Endothelial cell of umbilical vein (primary cell): ENCODE measurements around the gene GYPC. TPM values are rescaled to one million over a fixed set of nuclear protein-coding genes. Genes with fewer than 3 reads are reported as not detected.

Experiments
- BruUV-seq: library from RNA; stranded (reverse); fragments of 400-500 nt; replicated peaks from 2 replicates; lab custom pipeline; 2021; lab: Mats Ljungman, UMichigan
- CTCF ChIA-PET: fragments of 300-600, 350-600 bp; sonication (Branson Sonifier 250); formaldehyde crosslinking; loops from one replicate; lab custom pipeline; 2021; ENCODE audit warnings: antibody characterized with exemption, inconsistent platforms; lab: Charles Lee
- POLR2A ChIA-PET: fragments of 300-600, 350-600 bp; sonication (Branson Sonifier 250); formaldehyde crosslinking; loops from one replicate; lab custom pipeline; 2021; ENCODE audit warnings: antibody characterized with exemption, inconsistent platforms; lab: Charles Lee
- DNase-seq: peaks from one replicate; pipeline ENCODE4 v3.0.0-alpha.2; 2011; ENCODE audit warnings: low read depth, low spot score
- FAIRE-seq: peaks from 2 replicates; lab custom pipeline; 2011; peaks lifted over from hg19 to GRCh38; lab: Jason Lieb, UNC
- H2AFZ ChIP-seq: 2 replicates; pipeline ENCODE4 v1.6.0; 2012; ENCODE audit warnings: low read depth, low read length, control low read depth, inconsistent platforms
- H3K27ac ChIP-seq: 2 replicates; pipeline ENCODE4 v1.5.1; 2011; ENCODE audit warnings: low read depth, mild to moderate bottlenecking, control low read depth, low read length, moderate library complexity; ENCODE audit not compliant: insufficient read depth
- H3K27me3 ChIP-seq, 2 experiments: 2 replicates each; pipeline versions ENCODE4 v1.6.0 to v1.6.1; 2011; ENCODE audit warnings: low read length in 2 of 2, mixed read lengths in 1 of 2; ENCODE audit not compliant: control insufficient read depth in 2 of 2, insufficient read depth in 2 of 2
- H3K36me3 ChIP-seq, 2 experiments: 2 replicates in 1 of 2; 3 replicates in 1 of 2; pipeline ENCODE4 v1.5.1; 2011; ENCODE audit warnings: low read length in 2 of 2, mild to moderate bottlenecking in 1 of 2, moderate library complexity in 1 of 2; ENCODE audit not compliant: control insufficient read depth in 2 of 2, insufficient read depth in 2 of 2; ENCODE audit errors: extremely low read depth in 1 of 2
- H3K4me1 ChIP-seq: 3 replicates; pipeline ENCODE4 v1.5.1; 2011; ENCODE audit warnings: mild to moderate bottlenecking, low read length; ENCODE audit not compliant: control insufficient read depth, insufficient read depth; ENCODE audit errors: extremely low read depth
- H3K4me2 ChIP-seq: 2 replicates; pipeline ENCODE4 v1.6.1; 2011; ENCODE audit warnings: low read length, control low read depth, mixed read lengths; ENCODE audit not compliant: insufficient read depth
- H3K4me3 ChIP-seq, 3 experiments: fragments of 200-600 bp in 1 of 3; sonication (generic), shearing (Covaris generic) in 1 of 3; replicated peaks in 1 of 3; 2 replicates each; pipeline ENCODE4 v1.5.1; 2011 to 2016; ENCODE audit warnings: control low read depth in 3 of 3, low read length in 3 of 3, mild to moderate bottlenecking in 2 of 3, inconsistent platforms in 1 of 3, low read depth in 1 of 3, moderate library complexity in 1 of 3; ENCODE audit not compliant: insufficient read depth in 1 of 3
- H3K79me2 ChIP-seq: 2 replicates; pipeline ENCODE4 v1.6.0; 2012; ENCODE audit warnings: low read length, inconsistent platforms; ENCODE audit not compliant: control insufficient read depth, insufficient read depth
- H3K9ac ChIP-seq: replicated peaks from 2 replicates; pipeline ENCODE3; 2011; ENCODE audit warnings: low read length, control low read depth; ENCODE audit not compliant: insufficient read depth; ENCODE audit errors: extremely low read depth
- H3K9me1 ChIP-seq: replicated peaks from 3 replicates; pipeline ENCODE4 v1.6.0; 2011; ENCODE audit warnings: mild to moderate bottlenecking, low read length; ENCODE audit not compliant: control insufficient read depth, insufficient read depth; ENCODE audit errors: extremely low read depth
- H3K9me3 ChIP-seq: replicated peaks from 2 replicates; pipeline ENCODE4 v1.5.1; 2012; ENCODE audit warnings: low read length, inconsistent platforms; ENCODE audit not compliant: control insufficient read depth, insufficient read depth
- H4K20me1 ChIP-seq: replicated peaks from 2 replicates; pipeline ENCODE3; 2011; ENCODE audit warnings: mild to moderate bottlenecking, low read length; ENCODE audit not compliant: control insufficient read depth, insufficient read depth; ENCODE audit errors: extremely low read depth
- CTCF ChIP-seq, 2 donors: IDR thresholded peaks; 1 replicate in 1 of 2; 2 replicates in 1 of 2; pipeline ENCODE4 v1.5.1; 2011; ENCODE audit warnings: low read length in 2 of 2, mild to moderate bottlenecking in 2 of 2, moderate library complexity in 2 of 2, control low read depth in 1 of 2, inconsistent platforms in 1 of 2, low read depth in 1 of 2; ENCODE audit not compliant: insufficient read depth in 1 of 2; ENCODE audit errors: extremely low read depth in 1 of 2
- EZH2 ChIP-seq: IDR thresholded peaks from 2 replicates; pipeline ENCODE4 v1.6.1; 2012; ENCODE audit warnings: borderline replicate concordance, low read depth, mild to moderate bottlenecking, moderate library complexity, low read length, inconsistent platforms; ENCODE audit not compliant: severe bottlenecking
- MYC ChIP-seq: IDR thresholded peaks from one replicate; pipeline ENCODE4 v1.6.1; 2011; ENCODE audit warnings: mild to moderate bottlenecking, low read depth, low read length
- dilution Hi-C: fragments of 300-500 bp; cut with MboI; formaldehyde crosslinking; loops from one replicate; pipeline ENCODE4 v1.15.0; 2019; ENCODE audit warnings: low sequenced_read_pairs; ENCODE audit not compliant: extremely low pct_ligation_motif_present
- intact Hi-C: fragments of 100-400 bp; cut with micrococcal nuclease; formaldehyde crosslinking; loops from one replicate; pipeline ENCODE4 v1.10.0; 2022
- polyA plus RNA-seq, 4 experiments: library from polyadenylated mRNA; depleted of rRNA in 3 of 4; stranded (reverse) in 3 of 4; unstranded in 1 of 4; fragments of >200 nt; gene quantifications; 2 replicates each; pipeline versions ENCODE4 v1.2.1 to v1.2.3, GENCODE V29; 2011 to 2012; ENCODE audit warnings: missing spikeins in 1 of 4
- total RNA-seq: library from RNA; stranded (reverse); gene quantifications from 2 replicates; pipeline ENCODE4 v1.2.3, GENCODE V29; 2021

GYPC gene
- total and polyA plus RNA-seq, 2 donors (not counting 3 experiments of a cell fraction or from before 2014, with no cell fraction given), result 3.5 to 13.3 TPM

GRCh38 chr2:126637386-126637785 is 18.6 kb upstream of the GYPC start:
- FAIRE-seq (no peak), DNase-seq (no peak)
- Histone ChIP-seq H3K4me3 (no peak overlapping the region), H3K79me2 (no peaks in the 10 kb centered on the region), H3K9me1 (no peaks in the 10 kb centered on the region), H4K20me1 (no peaks in the 10 kb centered on the region), H3K4me2 (no peak overlapping the region), H2AFZ (no peak overlapping the region), H3K9me3 (no peaks in the 10 kb centered on the region), H3K36me3 (no peaks in the 10 kb centered on the region), H3K27me3 (no peaks in the 10 kb centered on the region), H3K27ac (no peak overlapping the region), H3K9ac (no peak overlapping the region), H3K4me1 (no peaks in the 10 kb centered on the region)
- CTCF ChIA-PET, result no interaction called here
- TF ChIP-seq CTCF (IDR thresholded peaks at IDR 0.05; ENCODE audit: extremely low read depth in 1 of 2, insufficient read depth in 1 of 2, low read depth in 1 of 2, low read length in 2 of 2), result no peak
- POLR2A ChIA-PET, result no interaction called here
- dilution Hi-C loops (no loop called here), intact Hi-C loops (no loop called here)
- BruUV-seq, result no TSS peak

GRCh38 chr2:126638746-126639145 is 17.2 kb upstream of the GYPC start:
- Histone ChIP-seq H3K9me3 (no peaks in the 10 kb centered on the region), H3K79me2 (no peaks in the 10 kb centered on the region), H3K9ac (no peak overlapping the region), H3K4me1 (no peaks in the 10 kb centered on the region), H4K20me1 (no peaks in the 10 kb centered on the region), H3K9me1 (no peaks in the 10 kb centered on the region), H3K27me3 (no peaks in the 10 kb centered on the region), H3K4me3 (no peak overlapping the region), H2AFZ (no peak overlapping the region), H3K4me2 (no peak overlapping the region), H3K27ac (no peak overlapping the region), H3K36me3 (no peaks in the 10 kb centered on the region)
- no TSS peak for BruUV-seq
- DNase-seq (no peak), FAIRE-seq (no peak)
- dilution Hi-C loops, result no loop called here
- intact Hi-C loops, result no loop called here
- TF ChIP-seq EZH2, result no peak
- TF ChIP-seq CTCF (IDR thresholded peaks at IDR 0.05; ENCODE audit: extremely low read depth in 1 of 2, insufficient read depth in 1 of 2, low read depth in 1 of 2, low read length in 2 of 2), result no peak
- no peak for TF ChIP-seq MYC
- ChIA-PET CTCF (no interaction called here), POLR2A (no interaction called here)
